WTC11 (cell line): Measurements from ENCODE around the gene DLG5. TPM values are rescaled to one million over a fixed set of nuclear protein-coding genes. Genes with fewer than 3 reads are reported as not detected.

ENCODE experiments used
- ATAC-seq: fragments of 200-7000 bp; cut with Tn5 transposase; 2 replicates; pipeline ENCODE4 v1.10.0; 2021; ENCODE audit warnings: mild to moderate bottlenecking, moderate library complexity
- CTCF ChIA-PET: fragments of 300-600 bp; sonication (Branson Sonifier 250); formaldehyde crosslinking; loops from one replicate; lab custom pipeline; 2021; ENCODE audit warnings: antibody characterized with exemption; lab: Charles Lee
- POLR2A ChIA-PET: fragments of 350-600 bp; sonication (Branson Sonifier 250); formaldehyde crosslinking; loops from one replicate; lab custom pipeline; 2021; ENCODE audit warnings: antibody characterized with exemption; lab: Charles Lee
- DNase-seq: peaks from one replicate; pipeline ENCODE4 v3.0.0; 2021; ENCODE audit warnings: low spot score
- H3K27ac Mint-ChIP-seq: 2 replicates; pipeline ENCODE4 v1.8.0; 2021; ENCODE audit warnings: mixed read lengths
- H3K27me3 Mint-ChIP-seq: 2 replicates; pipeline ENCODE4 v1.8.0; 2021; ENCODE audit warnings: low read depth, mild to moderate bottlenecking, moderate library complexity, mixed read lengths
- H3K36me3 Mint-ChIP-seq: 2 replicates; pipeline ENCODE4 v1.8.0; 2021; ENCODE audit warnings: mixed read lengths
- H3K4me1 Mint-ChIP-seq: 2 replicates; pipeline ENCODE4 v1.8.0; 2022; ENCODE audit warnings: mixed read lengths
- H3K4me3 Mint-ChIP-seq: 2 replicates; pipeline ENCODE4 v1.8.0; 2021; ENCODE audit warnings: mild to moderate bottlenecking, moderate library complexity, mixed read lengths
- H3K9me3 Mint-ChIP-seq: 2 replicates; pipeline ENCODE4 v1.8.0; 2021; ENCODE audit warnings: mixed read lengths
- ATF2 ChIP-seq: sonication (generic); formaldehyde crosslinking; IDR thresholded peaks from 2 replicates; pipeline ENCODE4 v1.8.1; 2022; ENCODE audit warnings: low read depth, missing genetic modification reagents, borderline replicate concordance
- JAZF1 ChIP-seq: fragments of 250-450 bp; sonication (Bioruptor Pico); IDR thresholded peaks from 2 replicates; pipeline ENCODE4 v1.9.0; 2021; ENCODE audit warnings: moderate library complexity, mild to moderate bottlenecking, inconsistent platforms
- JUN ChIP-seq: sonication (generic); formaldehyde crosslinking; IDR thresholded peaks from 2 replicates; pipeline ENCODE4 v1.8.0; 2023; ENCODE audit warnings: mild to moderate bottlenecking, missing genetic modification reagents
- KAT7 ChIP-seq: sonication (generic); formaldehyde crosslinking; IDR thresholded peaks from 2 replicates; pipeline ENCODE4 v1.8.1; 2023; ENCODE audit warnings: missing genetic modification reagents, mild to moderate bottlenecking, borderline replicate concordance
- MLX ChIP-seq: sonication (generic); formaldehyde crosslinking; IDR thresholded peaks from 2 replicates; pipeline ENCODE4 v1.8.1; 2023; ENCODE audit warnings: mild to moderate bottlenecking, missing genetic modification reagents, moderate library complexity
- NR1H2 ChIP-seq: sonication (generic); formaldehyde crosslinking; IDR thresholded peaks from 2 replicates; pipeline ENCODE4 v1.9.0; 2021; ENCODE audit warnings: mild to moderate bottlenecking, moderate library complexity, missing genetic modification reagents
- PRDM15 ChIP-seq: sonication (generic); formaldehyde crosslinking; IDR thresholded peaks from 2 replicates; pipeline ENCODE4 v1.8.0; 2022; ENCODE audit warnings: missing genetic modification reagents
- PREB ChIP-seq: sonication (generic); formaldehyde crosslinking; IDR thresholded peaks from 2 replicates; pipeline ENCODE4 v1.8.1; 2022; ENCODE audit warnings: mild to moderate bottlenecking, missing genetic modification reagents, moderate library complexity, borderline replicate concordance
- SMAD4 ChIP-seq: sonication (generic); formaldehyde crosslinking; IDR thresholded peaks from 2 replicates; pipeline ENCODE4 v1.8.0; 2022; ENCODE audit warnings: mild to moderate bottlenecking, missing genetic modification reagents
- ZNF121 ChIP-seq: sonication (generic); formaldehyde crosslinking; IDR thresholded peaks from 2 replicates; pipeline ENCODE4 v1.8.0; 2023; ENCODE audit warnings: missing genetic modification reagents
- ZNF263 ChIP-seq: sonication (generic); formaldehyde crosslinking; IDR thresholded peaks from 2 replicates; pipeline ENCODE4 v1.8.1; 2022; ENCODE audit warnings: low read depth, mild to moderate bottlenecking, moderate library complexity, missing genetic modification reagents
- ZNF416 ChIP-seq: fragments of 250-450 bp; sonication (Bioruptor Pico); IDR thresholded peaks from 2 replicates; pipeline ENCODE4 v1.9.0; 2021; ENCODE audit warnings: mild to moderate bottlenecking, inconsistent platforms
- ZNF512 ChIP-seq: sonication (generic); formaldehyde crosslinking; IDR thresholded peaks from 2 replicates; pipeline ENCODE4 v1.8.1; 2022; ENCODE audit warnings: missing genetic modification reagents, borderline replicate concordance
- total RNA-seq: library from RNA; stranded (reverse); gene quantifications from 3 replicates; pipeline ENCODE4 v1.2.3, GENCODE V29; 2021
- TF ChIP-seq, protein P1 (sequence below): fragments of 250-450 bp; sonication (Bioruptor Pico); IDR thresholded peaks from 2 replicates; pipeline ENCODE4 v2.1.2; 2022; ENCODE audit warnings: mild to moderate bottlenecking, moderate library complexity
- TF ChIP-seq, protein P2 (sequence below): sonication (generic); formaldehyde crosslinking; IDR thresholded peaks from 2 replicates; pipeline ENCODE4 v1.8.1; 2023; ENCODE audit warnings: mild to moderate bottlenecking, missing genetic modification reagents, borderline replicate concordance

DLG5 gene
- total RNA-seq, 1 experiment from 2014 or later: 65.5 TPM

- TF ChIP-seq NR1H2 (CRISPR knock-in tag) (no peak), ZNF512 (CRISPR knock-in tag) (no peak), ATF2 (CRISPR knock-in tag) (no peak), MLX (CRISPR knock-in tag) (no peak), KAT7 (CRISPR knock-in tag) (no peak), JAZF1 (no peak)
- TF ChIP-seq, protein P1, sequence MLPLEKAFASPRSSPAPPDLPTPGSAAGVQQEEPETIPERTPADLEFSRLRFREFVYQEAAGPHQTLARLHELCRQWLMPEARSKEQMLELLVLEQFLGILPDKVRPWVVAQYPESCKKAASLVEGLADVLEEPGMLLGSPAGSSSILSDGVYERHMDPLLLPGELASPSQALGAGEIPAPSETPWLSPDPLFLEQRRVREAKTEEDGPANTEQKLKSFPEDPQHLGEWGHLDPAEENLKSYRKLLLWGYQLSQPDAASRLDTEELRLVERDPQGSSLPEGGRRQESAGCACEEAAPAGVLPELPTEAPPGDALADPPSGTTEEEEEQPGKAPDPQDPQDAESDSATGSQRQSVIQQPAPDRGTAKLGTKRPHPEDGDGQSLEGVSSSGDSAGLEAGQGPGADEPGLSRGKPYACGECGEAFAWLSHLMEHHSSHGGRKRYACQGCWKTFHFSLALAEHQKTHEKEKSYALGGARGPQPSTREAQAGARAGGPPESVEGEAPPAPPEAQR (CRISPR knock-in tag): no peak
These were observed 130.1 kb downstream of the DLG5 start (continued) for GRCh38 chr10:77796311-77796915.

DNA sequence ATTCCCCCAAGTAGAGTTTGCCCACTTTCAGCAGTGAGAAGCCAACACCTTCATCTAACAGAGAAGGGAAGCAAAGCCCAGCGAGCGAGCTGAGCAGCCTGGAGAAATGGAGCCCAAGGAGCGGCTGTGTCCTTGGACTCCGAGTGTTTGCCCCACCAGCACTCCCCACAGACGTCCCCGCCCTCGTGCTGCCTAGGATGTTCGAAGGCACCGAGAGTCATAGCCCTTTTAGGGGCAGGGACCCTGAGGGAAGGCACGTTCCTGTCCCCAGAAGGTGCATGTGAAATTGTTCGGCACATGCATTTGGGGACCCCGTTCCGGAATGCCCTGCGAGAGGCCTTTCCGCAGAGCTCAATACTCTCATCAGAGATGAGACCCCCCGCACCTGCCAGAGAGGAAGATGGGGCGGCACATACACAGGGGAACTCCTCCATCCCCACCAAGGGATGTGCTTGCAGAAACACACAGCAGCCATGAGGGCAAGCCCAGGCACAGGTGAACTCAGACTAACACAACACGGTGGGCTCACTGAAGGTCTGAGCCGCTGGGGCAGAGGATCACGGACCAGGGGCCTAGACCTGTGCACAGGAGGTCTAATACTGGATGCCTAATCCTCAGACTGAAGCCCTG, 131.0 kb downstream of the DLG5 start:
- Mint-ChIP-seq H3K27me3 (no peaks in the 10 kb centered on the region), H3K36me3 (peaks cover 64% of the 10 kb centered on the region)
- CTCF ChIA-PET: no interaction called here
- no peak for ATAC-seq
- TF ChIP-seq JUN (CRISPR knock-in tag): no peak
- no peak for TF ChIP-seq PRDM15
- no peak for TF ChIP-seq PREB (CRISPR knock-in tag)
- no peak for TF ChIP-seq ZNF121 (CRISPR knock-in tag)
- TF ChIP-seq SMAD4 (CRISPR knock-in tag): no peak
- TF ChIP-seq, protein P2, sequence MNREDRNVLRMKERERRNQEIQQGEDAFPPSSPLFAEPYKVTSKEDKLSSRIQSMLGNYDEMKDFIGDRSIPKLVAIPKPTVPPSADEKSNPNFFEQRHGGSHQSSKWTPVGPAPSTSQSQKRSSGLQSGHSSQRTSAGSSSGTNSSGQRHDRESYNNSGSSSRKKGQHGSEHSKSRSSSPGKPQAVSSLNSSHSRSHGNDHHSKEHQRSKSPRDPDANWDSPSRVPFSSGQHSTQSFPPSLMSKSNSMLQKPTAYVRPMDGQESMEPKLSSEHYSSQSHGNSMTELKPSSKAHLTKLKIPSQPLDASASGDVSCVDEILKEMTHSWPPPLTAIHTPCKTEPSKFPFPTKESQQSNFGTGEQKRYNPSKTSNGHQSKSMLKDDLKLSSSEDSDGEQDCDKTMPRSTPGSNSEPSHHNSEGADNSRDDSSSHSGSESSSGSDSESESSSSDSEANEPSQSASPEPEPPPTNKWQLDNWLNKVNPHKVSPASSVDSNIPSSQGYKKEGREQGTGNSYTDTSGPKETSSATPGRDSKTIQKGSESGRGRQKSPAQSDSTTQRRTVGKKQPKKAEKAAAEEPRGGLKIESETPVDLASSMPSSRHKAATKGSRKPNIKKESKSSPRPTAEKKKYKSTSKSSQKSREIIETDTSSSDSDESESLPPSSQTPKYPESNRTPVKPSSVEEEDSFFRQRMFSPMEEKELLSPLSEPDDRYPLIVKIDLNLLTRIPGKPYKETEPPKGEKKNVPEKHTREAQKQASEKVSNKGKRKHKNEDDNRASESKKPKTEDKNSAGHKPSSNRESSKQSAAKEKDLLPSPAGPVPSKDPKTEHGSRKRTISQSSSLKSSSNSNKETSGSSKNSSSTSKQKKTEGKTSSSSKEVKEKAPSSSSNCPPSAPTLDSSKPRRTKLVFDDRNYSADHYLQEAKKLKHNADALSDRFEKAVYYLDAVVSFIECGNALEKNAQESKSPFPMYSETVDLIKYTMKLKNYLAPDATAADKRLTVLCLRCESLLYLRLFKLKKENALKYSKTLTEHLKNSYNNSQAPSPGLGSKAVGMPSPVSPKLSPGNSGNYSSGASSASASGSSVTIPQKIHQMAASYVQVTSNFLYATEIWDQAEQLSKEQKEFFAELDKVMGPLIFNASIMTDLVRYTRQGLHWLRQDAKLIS (CRISPR knock-in tag): no peak
- TF ChIP-seq ZNF263 (CRISPR knock-in tag): no peak
- TF ChIP-seq ZNF416 (CRISPR knock-in tag): no peak
- TF ChIP-seq, all 79 proteins: peak for 0
- Mint-ChIP-seq H3K27ac (no peak overlapping the region; the same call in 1 of the 2 replicates), H3K4me1 (no peaks in the 10 kb centered on the region), H3K9me3 (no peaks in the 10 kb centered on the region), H3K4me3 (no peak overlapping the region)
- DNase-seq: no peak
- POLR2A ChIA-PET: no interaction called here
